ENCODE measurements around the gene SPEM3.
"Not testable (repeated sequence)": the region's sequence is repeated elsewhere in the genome, so short reads cannot be mapped to it uniquely, and the experiment has no call there.

- TF ChIP-seq POLR2A (IDR thresholded peaks at IDR 0.05): not testable (repeated sequence)
- TF ChIP-seq, protein P1, sequence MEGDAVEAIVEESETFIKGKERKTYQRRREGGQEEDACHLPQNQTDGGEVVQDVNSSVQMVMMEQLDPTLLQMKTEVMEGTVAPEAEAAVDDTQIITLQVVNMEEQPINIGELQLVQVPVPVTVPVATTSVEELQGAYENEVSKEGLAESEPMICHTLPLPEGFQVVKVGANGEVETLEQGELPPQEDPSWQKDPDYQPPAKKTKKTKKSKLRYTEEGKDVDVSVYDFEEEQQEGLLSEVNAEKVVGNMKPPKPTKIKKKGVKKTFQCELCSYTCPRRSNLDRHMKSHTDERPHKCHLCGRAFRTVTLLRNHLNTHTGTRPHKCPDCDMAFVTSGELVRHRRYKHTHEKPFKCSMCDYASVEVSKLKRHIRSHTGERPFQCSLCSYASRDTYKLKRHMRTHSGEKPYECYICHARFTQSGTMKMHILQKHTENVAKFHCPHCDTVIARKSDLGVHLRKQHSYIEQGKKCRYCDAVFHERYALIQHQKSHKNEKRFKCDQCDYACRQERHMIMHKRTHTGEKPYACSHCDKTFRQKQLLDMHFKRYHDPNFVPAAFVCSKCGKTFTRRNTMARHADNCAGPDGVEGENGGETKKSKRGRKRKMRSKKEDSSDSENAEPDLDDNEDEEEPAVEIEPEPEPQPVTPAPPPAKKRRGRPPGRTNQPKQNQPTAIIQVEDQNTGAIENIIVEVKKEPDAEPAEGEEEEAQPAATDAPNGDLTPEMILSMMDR (IDR thresholded peaks at IDR 0.05): not testable (repeated sequence)
These were observed 41.9 kb downstream of the SPEM3 start for GRCh38 chr17:7470457-7470973.
